Panc1 (cell line): ENCODE results near the gene KLF2.

ENCODE experiments used
- CTCF ChIP-seq: fragments of 450-650 bp; IDR thresholded peaks from 2 replicates; pipeline ENCODE4 v1.5.1; 2017; ENCODE audit warnings: mild to moderate bottlenecking
- TCF7L2 ChIP-seq: IDR thresholded peaks from 2 replicates; pipeline ENCODE4 v1.6.1; 2011; ENCODE audit warnings: mild to moderate bottlenecking, low read depth, low read length, inconsistent platforms

- TF ChIP-seq CTCF (no peak), TCF7L2 (no peak)
Observed at GRCh38 chr19:16338470-16339360, 14.1 kb downstream of the KLF2 start.
